PFSK-1 (cell line): ENCODE data around the gene IL15RA.

Experiments
- FOXP2 ChIP-seq: optimal IDR thresholded peaks from 2 replicates; pipeline ENCODE3; 2011; ENCODE audit warnings: borderline replicate concordance, control low read depth, inconsistent platforms; ENCODE audit not compliant: insufficient read depth; ENCODE audit errors: extremely low read length, extremely low read depth
- POLR2AphosphoS5 ChIP-seq: IDR thresholded peaks from 2 replicates; pipeline ENCODE4 v1.6.1; 2012; ENCODE audit warnings: low read depth, mild to moderate bottlenecking, control low read depth, low read length, moderate library complexity
- REST ChIP-seq, 2 experiments: IDR thresholded peaks; 2 replicates each; pipeline versions ENCODE4 v1.6.1 to v1.8.0; 2011 to 2012; ENCODE audit warnings: low read depth in 2 of 2, low read length in 2 of 2, control low read depth in 1 of 2, inconsistent platforms in 1 of 2, mild to moderate bottlenecking in 1 of 2, moderate library complexity in 1 of 2; ENCODE audit not compliant: insufficient read depth in 1 of 2
- SIN3A ChIP-seq: IDR thresholded peaks from 2 replicates; pipeline ENCODE4 v1.6.1; 2012; ENCODE audit warnings: mild to moderate bottlenecking, low read length, moderate library complexity, borderline replicate concordance; ENCODE audit not compliant: insufficient read depth
- TAF1 ChIP-seq: IDR thresholded peaks from 2 replicates; pipeline ENCODE4 v1.6.1; 2012; ENCODE audit warnings: low read length, control low read depth, borderline replicate concordance; ENCODE audit not compliant: insufficient read depth

Gene IL15RA

GRCh38 chr10:5948208-5948585 lies 29.1 kb downstream of the IL15RA start:
- TF ChIP-seq POLR2AphosphoS5, result no peak

GRCh38 chr10:5947471-5948207 lies 29.7 kb downstream of the IL15RA start:
- TF ChIP-seq REST (IDR thresholded peaks at IDR 0.05; ENCODE audit: insufficient read depth in 1 of 2, low read depth in 2 of 2, low read length in 2 of 2) (no peak), SIN3A (no peak), FOXP2 (no peak), POLR2AphosphoS5 (no peak), TAF1 (no peak)

- TF ChIP-seq FOXP2 (no peak), SIN3A (no peak), POLR2AphosphoS5 (no peak), TAF1 (no peak), REST (IDR thresholded peaks at IDR 0.05; ENCODE audit: insufficient read depth in 1 of 2, low read depth in 2 of 2, low read length in 2 of 2) (no peak)
Measured at GRCh38 chr10:5946786-5947185, 30.6 kb downstream of the IL15RA start.

GRCh38 chr10:5945561-5946418 lies 31.6 kb downstream of the IL15RA start:
- TF ChIP-seq FOXP2, result peak; percentile 68
- no peak for TF ChIP-seq SIN3A
- no peak for TF ChIP-seq REST (IDR thresholded peaks at IDR 0.05; ENCODE audit: insufficient read depth in 1 of 2, low read depth in 2 of 2, low read length in 2 of 2)
- TF ChIP-seq TAF1, result no peak
- TF ChIP-seq POLR2AphosphoS5, result no peak

GRCh38 chr10:5945190-5945509 lies 32.2 kb downstream of the IL15RA start:
- TF ChIP-seq TAF1, result no peak
- TF ChIP-seq FOXP2, result no peak
- no peak for TF ChIP-seq REST (IDR thresholded peaks at IDR 0.05; ENCODE audit: insufficient read depth in 1 of 2, low read depth in 2 of 2, low read length in 2 of 2)
- no peak for TF ChIP-seq POLR2AphosphoS5
- TF ChIP-seq SIN3A, result no peak
